Caco-2 (cell line): Measurements from ENCODE around the gene RSL24D1. TPM values are rescaled to one million over a fixed set of nuclear protein-coding genes. Genes with fewer than 3 reads are reported as not detected.

ENCODE experiments used
- BruUV-seq: library from RNA; stranded (reverse); fragments of 400-500 nt; replicated peaks from 2 replicates; lab custom pipeline; 2021; lab: Mats Ljungman, UMichigan
- CTCF ChIA-PET: fragments of 300-600 bp; sonication (Branson Sonifier 250); formaldehyde crosslinking; loops from one replicate; lab custom pipeline; 2022; ENCODE audit warnings: antibody characterized with exemption; lab: Charles Lee
- POLR2A ChIA-PET: fragments of 300-600 bp; sonication (Branson Sonifier 250); formaldehyde crosslinking; loops from one replicate; lab custom pipeline; 2022; ENCODE audit warnings: antibody characterized with exemption; lab: Charles Lee
- DNase-seq, 2 experiments: peaks; one replicate each; pipeline versions ENCODE4 v3.0.0 to v3.0.0-alpha.2; 2020 to 2022
- H3K27me3 ChIP-seq: replicated peaks from 2 replicates; pipeline ENCODE4 v1.6.0; 2011; ENCODE audit warnings: low read length; ENCODE audit not compliant: control insufficient read depth, insufficient read depth
- H3K36me3 ChIP-seq: 2 replicates; pipeline ENCODE4 v1.5.1; 2011; ENCODE audit warnings: low read length; ENCODE audit not compliant: control insufficient read depth, insufficient read depth
- H3K4me1 ChIP-seq: fragments of 250-450 bp; sonication (Bioruptor Pico); 2 replicates; pipeline ENCODE4 v1.5.1; 2020; ENCODE audit warnings: mild to moderate bottlenecking
- H3K4me3 ChIP-seq: 2 replicates; pipeline ENCODE4 v1.5.1; 2011; ENCODE audit warnings: low read depth, mild to moderate bottlenecking, control low read depth, low read length
- H3K9me3 ChIP-seq: fragments of 250-450 bp; sonication (Bioruptor Pico); 2 replicates; pipeline ENCODE4 v1.5.1; 2020; ENCODE audit warnings: mild to moderate bottlenecking, moderate library complexity
- H3K27ac Mint-ChIP-seq: one replicate; pipeline ENCODE4 v1.8.0; 2022; ENCODE audit warnings: mixed read lengths; ENCODE audit not compliant: unreplicated experiment
- H3K27me3 Mint-ChIP-seq: one replicate; pipeline ENCODE4 v1.8.0; 2022; ENCODE audit warnings: mixed read lengths; ENCODE audit not compliant: insufficient read depth, unreplicated experiment
- H3K36me3 Mint-ChIP-seq: one replicate; pipeline ENCODE4 v1.8.0; 2022; ENCODE audit warnings: mild to moderate bottlenecking, mixed read lengths; ENCODE audit not compliant: insufficient read depth, unreplicated experiment
- H3K4me1 Mint-ChIP-seq: one replicate; pipeline ENCODE4 v1.8.0; 2022; ENCODE audit warnings: low read depth, mixed read lengths; ENCODE audit not compliant: unreplicated experiment
- H3K4me3 Mint-ChIP-seq: one replicate; pipeline ENCODE4 v1.8.0; 2022; ENCODE audit warnings: mild to moderate bottlenecking, moderate library complexity, mixed read lengths; ENCODE audit not compliant: unreplicated experiment
- H3K9me3 Mint-ChIP-seq: one replicate; pipeline ENCODE4 v1.8.0; 2022; ENCODE audit warnings: mixed read lengths; ENCODE audit not compliant: unreplicated experiment
- CTCF ChIP-seq, 2 experiments: fragments of 200-600 bp in 1 of 2; IDR thresholded peaks; 1 replicate in 1 of 2; 2 replicates in 1 of 2; pipeline versions ENCODE4 v1.5.1 to v1.8.0; 2011 to 2022; ENCODE audit warnings: antibody characterized with exemption in 1 of 2, control low read depth in 1 of 2, inconsistent platforms in 1 of 2, low read depth in 1 of 2, low read length in 1 of 2, mild to moderate bottlenecking in 1 of 2, moderate library complexity in 1 of 2; ENCODE audit not compliant: insufficient read depth in 1 of 2, severe bottlenecking in 1 of 2, unreplicated experiment in 1 of 2
- intact Hi-C: fragments of 100-400 bp; cut with micrococcal nuclease; formaldehyde crosslinking; loops from one replicate; pipeline ENCODE4 v1.10.0; 2022; ENCODE audit not compliant: unreplicated experiment
- total RNA-seq: library from RNA; stranded (reverse); gene quantifications from 2 replicates; pipeline ENCODE4 v1.2.3, GENCODE V29; 2022

The RSL24D1 gene
- total RNA-seq, 1 experiment from 2014 or later, result 124 TPM

GRCh38 chr15:55132672-55133071, 64.1 kb downstream of the RSL24D1 start:
- H3K4me1 ChIP-seq, result no peaks in the 10 kb centered on the region
- Mint-ChIP-seq H3K27me3 (peaks cover 6% of the 10 kb centered on the region), H3K9me3 (peaks cover 16% of the 10 kb centered on the region), H3K36me3 (no peaks in the 10 kb centered on the region), H3K4me3 (no peak overlapping the region), H3K4me1 (no peaks in the 10 kb centered on the region), H3K27ac (no peak overlapping the region)
- no TSS peak for BruUV-seq
- H3K4me3 ChIP-seq, result no peak overlapping the region
- no peak for DNase-seq
- ChIA-PET CTCF (no interaction called here), POLR2A (no interaction called here)
- no peaks in the 10 kb centered on the region; the same call in 1 of the 2 replicates for H3K27me3 ChIP-seq
- no peak for TF ChIP-seq CTCF (IDR thresholded peaks at IDR 0.05; ENCODE audit: insufficient read depth in 1 of 2, low read depth in 1 of 2, low read length in 1 of 2, severe bottlenecking in 1 of 2, unreplicated experiment in 1 of 2)
- H3K36me3 ChIP-seq, result no peaks in the 10 kb centered on the region
- intact Hi-C loops, result no loop called here
- H3K9me3 ChIP-seq, result 0 out of 2 replicates have a peak, but pooled peaks cover 9% of the 10 kb centered on the region

Other genes starting within 250 kb of the RSL24D1 start
- 6.8 and 8.7 TPM in 2 replicates for gene RAB27A, start 92.9 kb upstream of the RSL24D1 start, total RNA-seq
- gene PIGBOS1, start 122.2 kb upstream of the RSL24D1 start, total RNA-seq, result 10.9 and 11.7 TPM in 2 replicates
- 14.1 and 15.5 TPM in 2 replicates for gene PIGB, start 122.3 kb upstream of the RSL24D1 start, total RNA-seq
- gene CCPG1, start 211.4 kb upstream of the RSL24D1 start, total RNA-seq, result 51.6 and 54.6 TPM in 2 replicates
- gene PIERCE2, start 211.6 kb upstream of the RSL24D1 start, total RNA-seq, result 1.3 TPM in 1 of 2 replicates, not detected in the other